NCI-H1694 treated with DMSO at 0.1 percent for 48 hours (cell line): ENCODE measurements around the gene ECPAS.
"Not testable (repeated sequence)": the region's sequence is repeated elsewhere in the genome, so short reads cannot be mapped to it uniquely, and the experiment has no call there.

Experiments used
- DNase-seq: peaks from one replicate; lab custom pipeline; 2025; lab: John Stamatoyannopoulos, UW

ECPAS gene

GRCh38 chr9:111349766-111350165 lies 134.4 kb downstream of the ECPAS start:
- no peak for DNase-seq

- no peak for DNase-seq
These were observed 135.3 kb downstream of the ECPAS start for GRCh38 chr9:111348821-111349271.

- not testable (repeated sequence) for DNase-seq
These were observed 149.8 kb downstream of the ECPAS start for GRCh38 chr9:111334318-111334863.

GRCh38 chr9:111330124-111330523 lies 154.1 kb downstream of the ECPAS start, which contains the start of gene OR2K2:
OR2K2 (minus strand) TSS chr9:111330224; CDS start chr9:111328433, 1,791 bp downstream.
- no peak for DNase-seq

GRCh38 chr9:111320631-111321030 lies 163.6 kb downstream of the ECPAS start:
- DNase-seq: no peak

- DNase-seq: no peak
These were observed 167.4 kb downstream of the ECPAS start for GRCh38 chr9:111316796-111317195.
